IMR-90 (cell line): ENCODE data around the gene ZNF337. TPM values are rescaled to one million over a fixed set of nuclear protein-coding genes. Genes with fewer than 3 reads are reported as not detected.
"Not testable (repeated sequence)": the region's sequence is repeated elsewhere in the genome, so short reads cannot be mapped to it uniquely, and the experiment has no call there.

Experiments used
- ATAC-seq: fragments of 200-7000 bp; cut with Tn5 transposase; 2 replicates; pipeline ENCODE4 v1.9.1; 2020; ENCODE audit warnings: low read depth, mild to moderate bottlenecking, moderate library complexity
- BruUV-seq: library from RNA; stranded (reverse); fragments of 400-500 nt; replicated peaks from 2 replicates; lab custom pipeline; 2021; lab: Mats Ljungman, UMichigan
- CTCF ChIA-PET: fragments of 300-600 bp; formaldehyde crosslinking; extraction: SDS; loops from one replicate; lab custom pipeline; 2021; ENCODE audit warnings: antibody characterized with exemption; lab: Yijun Ruan, JAX
- POLR2A ChIA-PET: fragments of 300-600 bp; sonication (Branson Sonifier 250); formaldehyde crosslinking; loops from one replicate; lab custom pipeline; 2022; ENCODE audit warnings: antibody characterized with exemption; ENCODE audit not compliant: unreplicated experiment; lab: Charles Lee
- DNase-seq: peaks from one replicate; pipeline ENCODE4 v3.0.0; 2013
- H2AFZ ChIP-seq: replicated peaks from 2 replicates; pipeline ENCODE3; 2013; ENCODE audit warnings: low read length, mild to moderate bottlenecking; ENCODE audit not compliant: poor library complexity
- H2AK5ac ChIP-seq: 2 replicates; pipeline ENCODE4 v1.6.1; 2013; ENCODE audit warnings: low read depth, low read length, inconsistent platforms
- H2AK9ac ChIP-seq: replicated peaks from 2 replicates; pipeline ENCODE3; 2013; ENCODE audit warnings: mild to moderate bottlenecking, low read depth, low read length, moderate library complexity; ENCODE audit not compliant: poor library complexity
- H2BK120ac ChIP-seq: 2 replicates; pipeline ENCODE4 v1.6.1; 2013; ENCODE audit warnings: low read depth, low read length, inconsistent platforms
- H2BK15ac ChIP-seq: 3 replicates; pipeline ENCODE4 v1.6.1; 2013; ENCODE audit warnings: low read depth, low read length, inconsistent platforms
- H2BK20ac ChIP-seq: 2 replicates; pipeline ENCODE4 v1.6.1; 2013; ENCODE audit warnings: low read depth, mild to moderate bottlenecking, inconsistent platforms, low read length, moderate library complexity
- H2BK5ac ChIP-seq: 2 replicates; pipeline ENCODE4 v1.6.1; 2013; ENCODE audit warnings: mild to moderate bottlenecking, low read depth, low read length, inconsistent platforms; ENCODE audit not compliant: poor library complexity, severe bottlenecking
- H3K14ac ChIP-seq: replicated peaks from 2 replicates; pipeline ENCODE4 v1.6.1; 2013; ENCODE audit warnings: low read depth, low read length, inconsistent platforms
- H3K18ac ChIP-seq: 2 replicates; pipeline ENCODE4 v1.6.1; 2013; ENCODE audit warnings: low read depth, low read length, control low read depth
- H3K23ac ChIP-seq: 2 replicates; pipeline ENCODE4 v1.6.1; 2013; ENCODE audit warnings: low read depth, low read length, inconsistent platforms
- H3K27ac ChIP-seq: 2 replicates; pipeline ENCODE4 v1.5.1; 2013; ENCODE audit warnings: mild to moderate bottlenecking, control low read depth, low read length; ENCODE audit not compliant: insufficient read depth
- H3K27me3 ChIP-seq: 2 replicates; pipeline ENCODE4 v1.6.1; 2013; ENCODE audit warnings: low read length; ENCODE audit not compliant: control insufficient read depth, insufficient read depth
- H3K36me3 ChIP-seq: 2 replicates; pipeline ENCODE4 v1.6.1; 2013; ENCODE audit warnings: low read length, mixed read lengths; ENCODE audit not compliant: control insufficient read depth, insufficient read depth
- H3K4ac ChIP-seq: 2 replicates; pipeline ENCODE4 v1.6.1; 2013; ENCODE audit warnings: low read depth, low read length, inconsistent platforms
- H3K4me1 ChIP-seq: 2 replicates; pipeline ENCODE4 v1.6.1; 2013; ENCODE audit warnings: low read length, mixed read lengths; ENCODE audit not compliant: control insufficient read depth, insufficient read depth
- H3K4me2 ChIP-seq: 2 replicates; pipeline ENCODE4 v1.6.1; 2013; ENCODE audit warnings: low read depth, mild to moderate bottlenecking, control low read depth, low read length, moderate library complexity
- H3K4me3 ChIP-seq: 2 replicates; pipeline ENCODE4 v1.5.1; 2013; ENCODE audit warnings: low read depth, mild to moderate bottlenecking, control low read depth, low read length, moderate library complexity; ENCODE audit not compliant: insufficient read depth
- H3K56ac ChIP-seq: 2 replicates; pipeline ENCODE4 v1.6.1; 2013; ENCODE audit warnings: low read length, inconsistent platforms; ENCODE audit not compliant: insufficient read depth; ENCODE audit errors: extremely low read depth
- H3K79me1 ChIP-seq, 2 experiments: 2 replicates each; pipeline ENCODE4 v1.6.1; 2013; ENCODE audit warnings: low read length in 2 of 2, inconsistent platforms in 1 of 2, low read depth in 1 of 2
- H3K9ac ChIP-seq: 2 replicates; pipeline ENCODE4 v1.6.1; 2013; ENCODE audit warnings: low read depth, low read length, control low read depth
- H3K9me1 ChIP-seq: 2 replicates; pipeline ENCODE4 v1.6.1; 2013; ENCODE audit warnings: low read length, inconsistent platforms; ENCODE audit not compliant: insufficient read depth
- H3K9me3 ChIP-seq: 2 replicates; pipeline ENCODE4 v1.6.1; 2013; ENCODE audit warnings: low read length; ENCODE audit not compliant: control insufficient read depth, insufficient read depth
- H4K20me1 ChIP-seq: 2 replicates; pipeline ENCODE4 v1.6.1; 2013; ENCODE audit warnings: low read length, inconsistent platforms; ENCODE audit not compliant: insufficient read depth
- H4K5ac ChIP-seq: 2 replicates; pipeline ENCODE4 v1.6.1; 2013; ENCODE audit warnings: mild to moderate bottlenecking, low read depth, low read length, control low read depth
- H4K8ac ChIP-seq, 2 experiments: 2 replicates each; pipeline ENCODE4 v1.6.1; 2013; ENCODE audit warnings: low read depth in 2 of 2, low read length in 2 of 2, control low read depth in 1 of 2, inconsistent platforms in 1 of 2
- H4K91ac ChIP-seq: 2 replicates; pipeline ENCODE4 v1.6.1; 2013; ENCODE audit warnings: low read depth, low read length, inconsistent platforms; ENCODE audit not compliant: insufficient read depth
- WGBS, 2 experiments: methylation state at CpG; one replicate each; pipeline versions ENCODE4 v1.1.5 to v1.1.7; 2013; ENCODE audit warnings: missing lambda C conversion rate in 2 of 2; ENCODE audit not compliant: insufficient read length in 1 of 2; ENCODE audit errors: extremely low coverage in 2 of 2; 5-methylcytosine and 5-hydroxymethylcytosine counted together
- dilution Hi-C: fragments of 300-500 bp; cut with HindIII; formaldehyde crosslinking; loops from one replicate; pipeline ENCODE4 v1.14.3; 2018; ENCODE audit warnings: low sequenced_read_pairs; ENCODE audit not compliant: unreplicated experiment
- in situ Hi-C: fragments of 300-500 bp; cut with MboI; formaldehyde crosslinking; loops from 3 replicates; pipeline ENCODE4 v1.14.3; 2019; ENCODE audit warnings: low sequenced_read_pairs, inconsistent platforms, mixed read lengths
- intact Hi-C: fragments of 100-400 bp; cut with micrococcal nuclease; formaldehyde crosslinking; loops from 2 replicates; pipeline ENCODE4 v1.10.0; 2022
- polyA plus RNA-seq, 3 experiments: library from polyadenylated mRNA; depleted of rRNA; stranded (reverse); fragments of >200 nt; gene quantifications; 2 replicates each; pipeline ENCODE4 v1.2.3, GENCODE V29; 2012; ENCODE audit warnings: low replicate concordance in 1 of 3
- total RNA-seq: library from RNA; depleted of rRNA; stranded (reverse); fragments of >200 nt; gene quantifications from 2 replicates; pipeline ENCODE4 v1.2.3, GENCODE V29; 2012

ZNF337 gene
- total and polyA plus RNA-seq, 2 of the 4 experiments (the other 2 are of a cell fraction), result 10.4 to 16.5 TPM

DNA sequence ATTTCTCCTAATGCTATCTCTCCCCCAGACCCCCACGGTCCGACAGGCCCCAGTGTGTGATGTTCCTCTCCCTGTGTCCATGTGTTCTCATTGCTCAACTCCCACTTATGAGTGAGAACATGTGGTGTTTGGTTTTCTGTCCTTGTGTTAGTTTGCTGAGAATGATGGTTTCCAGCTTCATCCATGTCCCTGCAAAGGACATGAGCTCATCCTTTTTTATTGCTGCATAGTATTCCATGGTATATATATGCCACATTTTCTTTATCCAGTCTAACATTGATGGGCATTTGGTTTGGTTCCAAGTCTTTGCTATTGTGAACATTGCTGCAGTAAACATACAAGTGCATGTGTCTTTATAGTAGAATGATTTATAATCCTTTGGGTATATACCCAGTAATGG lies 4.2 kb upstream of the ZNF337 start:
- H3K4me1 ChIP-seq, H3K9me3 ChIP-seq, H3K4ac ChIP-seq, H2AK9ac ChIP-seq, H3K27ac ChIP-seq, in situ Hi-C loops, H3K9me1 ChIP-seq, H2BK120ac ChIP-seq, H2BK5ac ChIP-seq, H3K27me3 ChIP-seq, H3K36me3 ChIP-seq, ATAC-seq, H2AFZ ChIP-seq, CTCF ChIA-PET, H3K18ac ChIP-seq, H2BK15ac ChIP-seq, H4K5ac ChIP-seq, H2BK20ac ChIP-seq, H4K20me1 ChIP-seq, intact Hi-C loops, H3K56ac ChIP-seq, H3K79me1 ChIP-seq, H3K14ac ChIP-seq, H3K4me3 ChIP-seq, H4K91ac ChIP-seq, DNase-seq, BruUV-seq, H3K4me2 ChIP-seq, H3K9ac ChIP-seq, H3K23ac ChIP-seq, dilution Hi-C loops, H2AK5ac ChIP-seq, POLR2A ChIA-PET, H4K8ac ChIP-seq: not testable (repeated sequence)
- WGBS, 2 experiments, result no CpG with 5 or more reads among the region's 2 CpGs
